NCI-H524 treated with DMSO at 0.1 percent for 48 hours (cell line): ENCODE results near the gene NCOA7.

Source experiments
- DNase-seq: peaks from one replicate; lab custom pipeline; 2025; lab: John Stamatoyannopoulos, UW

NCOA7 gene

DNA sequence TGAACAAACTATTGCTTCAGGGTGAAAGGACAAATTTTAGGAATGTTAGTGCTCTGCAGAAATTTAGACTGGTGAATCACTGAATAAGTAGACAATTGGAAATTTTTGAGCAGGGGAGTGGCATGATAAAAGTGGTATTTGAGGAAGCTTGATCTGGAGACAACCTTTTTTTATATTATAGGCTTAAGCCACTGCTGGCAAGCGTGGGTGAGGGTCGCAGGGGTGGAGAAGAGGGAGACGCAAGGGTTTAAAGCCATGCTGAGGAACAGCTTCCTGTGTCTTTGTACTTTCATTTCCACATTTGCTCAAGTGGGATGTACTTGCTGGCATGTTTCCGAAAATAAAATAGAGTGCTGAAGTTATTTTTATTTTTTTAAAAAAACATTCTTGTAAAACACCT lies 23.7 kb downstream of the NCOA7 start:
- DNase-seq = no peak

DNA sequence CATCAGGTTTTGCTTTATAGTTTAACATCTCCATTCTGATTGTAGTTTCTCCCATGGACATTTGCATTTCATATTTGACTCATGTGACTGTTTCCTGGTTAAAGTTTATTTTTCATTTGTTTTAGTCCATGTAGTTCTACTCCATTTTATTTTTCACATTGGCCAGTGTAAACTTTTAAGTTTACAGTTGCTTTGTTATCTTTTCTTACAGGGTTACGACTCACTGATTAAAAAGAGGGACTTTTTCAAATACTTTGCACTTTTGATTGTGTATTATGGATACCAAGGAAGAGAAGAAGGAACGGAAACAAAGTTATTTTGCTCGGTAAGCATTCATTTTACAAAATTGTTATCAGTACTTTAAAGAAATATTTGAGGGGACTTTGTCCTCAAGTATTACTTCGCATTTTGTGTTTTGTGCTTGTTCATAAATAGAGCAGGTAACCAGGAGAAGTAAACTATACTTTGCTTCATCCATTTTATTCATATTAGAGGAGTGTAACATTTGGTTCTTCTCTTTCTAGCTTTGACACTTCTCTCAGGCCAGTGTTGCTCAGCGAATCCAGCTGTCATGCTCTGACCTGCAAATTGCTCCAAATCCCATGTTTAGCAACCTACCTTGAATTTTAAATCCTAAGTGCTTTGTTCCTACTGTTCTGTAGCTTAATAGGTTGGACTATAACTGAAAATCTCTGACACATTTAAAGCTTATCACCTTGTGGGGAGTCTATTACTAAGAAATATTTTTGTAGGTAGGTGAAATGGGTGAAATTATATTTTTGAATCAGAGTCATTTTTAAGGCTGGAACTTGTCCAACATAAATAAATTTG lies 24.5 kb downstream of the NCOA7 start:
- DNase-seq = no peak

DNA sequence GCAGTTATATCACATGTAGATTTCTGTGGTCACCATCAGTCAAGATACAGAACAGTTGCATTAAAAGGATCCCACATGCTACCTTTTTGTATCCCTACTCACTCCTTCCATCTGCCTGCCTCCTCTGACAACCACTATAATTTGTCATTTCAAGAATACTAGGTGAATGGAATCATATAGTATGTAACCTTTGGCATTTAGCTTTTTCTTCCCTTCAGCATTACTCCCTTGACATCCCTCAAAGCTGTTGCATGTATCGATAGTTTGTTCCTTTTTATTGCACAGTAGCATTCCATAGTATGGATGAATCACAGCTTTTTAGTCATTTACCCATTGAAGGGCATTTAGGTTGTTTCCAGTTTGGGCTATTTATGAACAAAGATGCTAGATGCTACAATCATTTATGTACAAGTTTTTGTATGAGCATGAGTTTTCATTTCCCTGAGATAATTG lies 26.1 kb downstream of the NCOA7 start:
- DNase-seq = no peak

DNA sequence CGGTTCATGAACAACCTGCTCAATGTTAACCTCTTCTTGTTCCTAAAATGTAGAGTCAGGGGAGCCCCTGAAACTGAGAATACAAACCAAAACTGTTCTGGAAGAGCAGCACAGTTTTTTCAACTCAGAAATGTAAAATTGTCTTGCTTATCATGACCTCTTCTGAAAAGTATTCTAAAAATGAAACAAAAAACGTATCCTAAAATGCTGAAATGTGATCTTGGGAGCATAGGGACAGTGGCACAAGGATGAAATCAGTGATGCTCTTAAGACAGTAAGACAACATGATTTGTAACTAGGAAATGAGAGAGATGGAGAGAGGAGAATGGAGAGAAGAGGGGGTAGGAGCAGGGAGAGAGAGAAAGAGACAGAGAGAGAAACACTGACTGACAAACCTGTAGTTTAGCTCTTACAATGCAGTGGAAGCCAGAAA lies 27.5 kb downstream of the NCOA7 start:
- no peak for DNase-seq

DNA sequence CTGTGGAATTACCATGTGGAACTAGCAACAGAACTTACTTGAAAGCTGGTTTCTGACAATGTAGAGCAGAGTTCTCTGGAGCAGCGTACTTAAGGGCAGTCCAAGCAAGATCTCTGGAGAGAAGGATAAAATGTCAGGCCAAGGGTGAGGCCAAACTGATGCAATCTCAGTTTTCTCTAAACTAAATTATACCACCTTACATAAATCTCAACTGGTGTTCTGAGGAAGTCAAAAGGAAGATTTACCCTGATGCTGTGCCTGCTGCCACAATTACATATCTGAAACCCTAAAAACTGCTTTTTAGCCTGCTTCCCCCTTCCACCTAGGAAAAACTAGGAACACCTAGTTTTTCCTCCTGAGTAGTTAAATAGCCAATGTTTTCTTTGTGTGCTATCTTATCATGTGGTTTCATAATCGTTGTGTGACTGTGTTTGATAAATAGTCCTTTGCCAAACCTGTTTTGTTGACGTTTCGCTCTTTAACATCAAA lies 28.1 kb downstream of the NCOA7 start:
- DNase-seq = no peak

DNA sequence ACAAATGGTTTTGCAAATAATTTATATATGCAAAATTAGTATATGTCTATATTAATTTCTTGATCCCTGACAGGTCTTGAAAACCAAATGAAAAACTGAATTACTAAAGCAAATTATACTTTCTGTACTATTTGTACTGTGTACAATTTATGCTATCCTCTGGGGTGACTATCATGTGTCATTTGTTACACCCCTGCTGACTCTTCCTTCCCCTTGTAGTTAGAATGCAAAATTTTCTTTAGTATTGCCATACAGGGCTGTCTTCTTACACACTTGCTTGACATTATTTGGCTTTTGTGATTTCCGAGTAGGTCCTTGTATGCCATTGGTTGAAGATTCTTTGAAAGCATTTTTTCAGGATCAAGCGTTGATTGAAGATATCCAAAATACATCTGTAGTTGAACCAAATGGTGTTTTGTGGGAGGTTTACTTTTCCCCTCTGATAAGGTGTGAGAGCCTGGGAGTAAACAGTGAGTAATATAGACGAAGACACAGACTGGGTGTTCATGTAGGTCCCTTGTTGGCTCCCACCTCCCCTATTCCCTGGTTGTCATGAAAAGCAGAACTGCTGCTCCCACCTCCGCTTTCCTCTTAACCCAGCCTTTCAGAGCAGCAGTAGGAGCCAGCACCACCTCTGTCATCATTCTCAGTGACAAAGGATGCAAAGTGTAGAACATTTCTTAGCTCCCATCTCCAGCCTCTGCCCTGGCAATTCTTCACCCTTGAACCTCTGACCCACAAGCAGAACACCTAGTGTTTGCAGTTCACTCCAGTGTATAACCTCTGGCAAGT lies 29.0 kb downstream of the NCOA7 start:
- DNase-seq = no peak

DNA sequence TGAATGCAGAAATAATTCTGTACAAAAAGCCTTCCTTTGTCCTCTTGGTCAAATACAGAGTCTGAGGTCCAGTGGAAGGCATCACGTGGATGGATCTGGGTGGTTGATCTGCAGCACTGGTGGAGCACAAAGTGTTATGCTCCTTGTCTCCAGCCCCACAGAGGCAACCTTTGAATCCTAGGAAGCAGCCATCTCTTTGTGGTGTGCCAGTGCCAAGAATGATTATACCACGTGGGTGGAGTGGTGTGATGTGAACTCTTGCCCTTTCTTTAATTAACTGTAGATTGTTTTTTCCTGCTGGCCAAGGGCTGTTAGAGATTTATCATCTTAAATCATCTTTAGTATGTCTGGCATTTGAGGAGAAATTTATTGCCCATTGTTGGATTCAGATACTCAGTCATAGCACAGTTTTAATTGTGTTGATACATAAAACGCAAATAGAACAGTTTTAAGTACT lies 31.1 kb downstream of the NCOA7 start:
- no peak for DNase-seq

DNA sequence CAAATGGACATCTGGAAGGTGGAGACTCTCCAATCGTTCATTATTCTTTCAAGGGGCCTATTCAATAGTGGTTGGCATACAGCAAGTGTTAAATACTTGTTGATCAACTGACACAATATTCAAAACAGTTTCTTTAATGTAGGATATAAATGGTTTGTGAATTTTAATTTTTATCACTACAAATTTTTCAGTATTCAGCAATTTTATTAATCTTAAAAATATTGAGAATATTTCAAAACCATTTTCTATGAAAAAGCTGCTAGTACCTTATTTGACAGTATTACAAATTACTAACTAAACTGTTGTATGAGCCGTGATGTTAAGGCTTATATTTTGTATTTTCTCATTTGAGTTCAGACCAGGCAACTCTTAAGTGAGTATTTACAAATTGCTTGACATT lies 32.4 kb downstream of the NCOA7 start:
- DNase-seq = no peak

DNA sequence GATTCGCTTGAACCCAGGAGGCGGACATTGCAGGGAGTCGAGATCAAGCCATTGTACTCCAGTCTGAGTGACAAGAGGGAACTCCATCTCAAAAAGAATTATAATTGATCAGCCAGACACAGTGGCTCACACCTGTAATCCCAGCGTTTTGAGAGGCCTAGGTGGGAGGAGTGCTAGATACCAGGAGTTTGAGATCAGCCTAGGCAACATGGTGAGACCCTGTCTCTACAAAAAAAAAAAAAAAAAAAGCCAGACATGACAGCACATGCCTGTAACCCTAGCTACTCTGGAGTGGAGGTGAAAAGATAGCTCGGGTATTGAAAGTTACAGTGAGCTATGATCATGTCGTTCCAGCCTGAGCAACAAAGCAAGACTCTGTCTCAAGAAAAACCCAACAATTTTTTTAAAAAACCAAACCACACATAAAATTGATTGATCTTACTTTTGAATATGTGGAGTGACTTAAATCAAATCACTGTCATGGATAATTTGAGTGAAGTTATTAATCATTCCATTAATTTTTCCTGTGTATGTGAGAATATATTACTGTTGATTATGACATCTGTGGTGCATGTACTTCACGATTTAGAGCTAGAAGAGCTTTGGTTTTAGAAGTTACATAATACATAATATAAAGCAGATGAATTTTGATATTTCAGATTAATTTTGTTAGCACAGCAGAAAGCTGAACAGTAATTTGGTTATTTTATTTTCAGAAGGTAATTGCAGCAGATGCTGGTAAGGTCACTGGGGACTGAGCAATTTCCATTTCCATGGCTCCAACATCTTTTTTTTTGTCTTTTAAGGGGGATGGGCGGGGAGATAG lies 34.4 kb downstream of the NCOA7 start:
- no peak for DNase-seq

DNA sequence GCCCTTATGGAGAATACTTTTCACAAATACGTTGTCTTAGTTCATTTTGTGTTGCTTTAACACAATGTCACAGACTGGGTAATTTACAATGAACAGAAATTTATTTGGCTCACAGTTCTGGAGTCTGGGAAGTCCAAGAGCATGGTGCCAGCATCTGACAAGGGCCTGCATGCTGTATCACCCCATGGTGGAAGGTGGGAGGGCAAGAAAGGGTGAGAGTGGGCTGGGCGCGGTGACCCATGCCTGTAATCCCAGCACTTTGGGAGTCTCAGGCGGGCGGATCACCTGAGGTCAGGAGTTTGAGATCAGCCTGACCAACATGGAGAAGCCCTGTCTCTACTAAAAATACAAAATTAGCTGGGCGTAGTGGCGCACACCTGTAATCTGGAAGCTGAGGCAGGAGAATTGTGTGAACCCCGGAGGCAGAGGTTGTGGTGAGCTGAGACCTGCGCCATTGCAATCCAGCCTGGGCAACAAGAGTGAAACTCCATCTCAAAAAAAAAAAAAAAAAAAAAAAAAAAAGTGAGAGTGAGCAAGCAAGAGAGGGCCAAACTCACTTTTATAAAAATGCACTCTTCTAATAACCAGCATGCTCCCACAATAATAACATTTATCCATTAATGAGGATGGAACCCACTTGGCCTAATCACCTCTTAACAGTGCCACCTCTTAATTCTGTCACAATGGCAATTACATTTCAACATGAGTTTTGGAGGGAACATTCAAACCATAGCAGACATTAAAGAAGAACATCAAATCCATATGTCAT lies 36.1 kb downstream of the NCOA7 start:
- DNase-seq = no peak

DNA sequence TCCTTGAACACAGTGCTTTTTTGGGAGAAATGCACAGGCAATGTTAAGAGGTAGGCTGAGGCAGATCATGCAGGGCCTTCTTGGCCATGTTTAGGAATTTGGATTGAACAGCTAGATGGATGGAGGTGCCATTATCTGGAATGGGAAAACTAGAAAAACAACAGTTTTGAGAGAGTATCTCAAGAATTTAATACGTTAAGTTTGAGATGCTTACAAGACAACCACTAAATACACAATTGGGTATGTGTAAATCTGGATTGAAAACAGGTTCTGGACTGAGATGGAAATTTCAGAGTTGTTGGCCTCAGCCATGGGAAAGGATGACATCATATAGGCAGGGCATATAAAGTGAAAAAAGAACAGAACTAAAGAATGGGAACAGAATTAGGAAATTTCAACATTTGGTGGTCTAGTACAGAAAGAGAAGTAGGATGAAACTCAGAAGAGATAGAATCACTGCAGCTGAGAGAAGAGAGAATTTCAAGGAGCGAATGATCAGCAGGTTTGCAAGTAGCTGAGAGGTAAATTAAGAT lies 37.1 kb downstream of the NCOA7 start:
- no peak for DNase-seq

DNA sequence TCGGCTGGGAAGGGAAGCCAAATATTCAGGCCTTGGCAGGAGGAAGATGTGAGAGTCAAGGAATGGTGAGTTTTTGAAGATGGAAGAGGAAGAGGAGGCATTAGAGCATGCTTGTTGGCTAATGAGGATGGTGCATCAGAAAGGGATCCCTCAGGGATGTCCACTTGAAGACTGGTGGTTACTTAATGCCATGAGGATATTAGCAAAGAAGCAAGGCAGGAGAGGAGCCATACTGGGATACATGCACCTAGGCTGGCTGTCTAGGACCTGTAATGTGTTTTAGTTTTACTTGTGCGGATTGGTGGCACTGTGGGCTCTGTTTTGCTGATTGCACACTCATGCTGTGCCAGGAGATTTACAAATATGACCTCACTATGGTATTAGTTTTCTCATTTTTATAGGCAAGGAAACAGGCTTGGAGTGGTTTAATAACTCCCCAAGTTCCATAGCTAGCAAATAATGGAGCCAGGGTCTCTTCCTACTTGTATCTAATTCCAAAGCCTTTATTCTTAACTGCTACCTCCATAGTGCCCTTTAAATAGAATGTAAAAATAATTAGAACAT lies 37.8 kb downstream of the NCOA7 start:
- no peak for DNase-seq

DNA sequence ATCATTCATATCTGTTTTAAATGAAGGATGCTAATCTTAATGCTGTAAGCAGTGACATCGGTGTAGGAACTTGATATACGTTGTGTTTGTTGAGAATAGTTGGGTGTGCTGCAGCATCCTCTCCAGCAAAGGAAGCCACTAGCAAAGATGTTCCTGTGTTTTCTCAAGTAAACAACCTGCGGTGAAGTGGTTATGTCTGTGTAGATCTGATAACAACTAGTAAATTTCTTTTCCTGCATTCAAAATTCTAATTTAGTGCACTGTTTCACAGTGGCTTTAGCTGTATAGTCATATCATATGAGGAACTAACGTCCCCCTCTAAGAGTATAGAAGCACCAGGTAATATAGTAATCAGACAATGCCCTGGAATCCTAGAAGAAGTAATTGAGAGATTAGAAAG lies 38.7 kb downstream of the NCOA7 start:
- DNase-seq = no peak

DNA sequence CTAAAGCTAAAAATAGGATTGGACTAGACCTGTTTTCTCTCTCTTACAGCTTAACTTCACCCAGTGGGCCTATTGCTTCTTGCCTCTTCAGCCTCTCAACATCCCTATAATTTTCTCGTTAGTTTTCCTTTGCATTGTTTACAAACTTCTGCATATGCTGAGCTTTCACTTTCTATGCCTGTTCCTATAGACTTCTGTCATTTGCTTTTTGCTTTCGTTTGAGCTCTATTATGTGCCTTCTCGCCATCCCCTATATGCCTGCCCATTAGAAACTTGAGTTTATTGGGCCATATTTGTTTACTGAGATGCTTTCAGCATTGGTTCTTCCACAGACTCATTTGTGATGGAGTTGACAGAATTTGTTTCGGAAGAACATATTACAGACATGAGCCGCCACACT lies 40.9 kb downstream of the NCOA7 start:
- DNase-seq = no peak

DNA sequence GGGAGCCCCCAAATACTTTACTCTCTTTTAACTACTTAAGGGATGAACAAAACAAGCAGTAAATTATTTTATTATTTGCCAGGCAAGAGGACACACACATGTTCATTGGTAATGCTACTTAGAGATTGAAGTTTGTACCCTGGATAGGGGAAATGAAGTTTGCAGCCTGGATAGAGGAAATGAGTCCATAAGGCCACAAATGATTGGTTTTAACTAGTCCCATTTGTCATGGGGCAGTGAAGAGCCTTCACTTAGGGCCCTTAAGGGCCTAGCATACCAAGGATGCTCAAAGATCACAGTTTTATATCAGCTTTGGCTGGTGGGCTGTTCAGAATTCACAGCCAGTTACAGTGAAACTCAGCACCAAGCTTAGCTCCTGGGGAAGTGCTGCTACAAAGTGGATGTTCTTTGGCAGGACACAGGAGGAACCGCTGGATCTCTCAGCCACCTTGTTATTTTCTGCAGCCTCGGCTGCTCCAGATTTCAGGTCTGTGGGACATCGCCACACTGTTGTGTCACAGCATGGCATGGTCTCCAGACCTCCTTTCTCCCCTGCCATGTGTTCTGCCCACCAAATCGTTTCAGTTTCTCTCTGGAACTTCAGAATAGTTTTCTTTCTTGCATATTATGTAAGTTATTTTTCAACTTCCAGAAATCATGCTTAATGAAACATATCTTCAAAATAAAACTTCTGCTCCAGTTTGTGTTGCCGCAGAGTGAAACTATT lies 41.8 kb downstream of the NCOA7 start:
- no peak for DNase-seq

DNA sequence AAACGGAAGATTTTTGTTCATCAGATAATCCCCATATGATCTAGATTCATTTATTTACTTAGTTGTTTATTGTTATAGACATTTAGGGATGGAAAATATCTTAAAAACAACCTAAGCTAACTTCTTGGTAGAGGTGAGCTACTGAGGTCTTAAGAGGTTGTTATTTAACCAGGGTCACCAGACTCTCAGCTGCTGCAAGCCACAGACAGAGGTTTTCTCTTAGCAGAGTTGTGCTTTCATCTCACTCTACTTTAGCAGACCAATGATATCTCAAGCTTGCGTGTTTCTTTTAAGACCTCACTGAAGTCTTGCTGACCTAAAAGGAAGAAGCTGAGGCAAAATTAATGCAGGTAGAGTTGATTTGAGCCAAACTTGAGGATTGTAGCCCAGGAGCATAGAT lies 43.6 kb downstream of the NCOA7 start:
- DNase-seq = no peak

DNA sequence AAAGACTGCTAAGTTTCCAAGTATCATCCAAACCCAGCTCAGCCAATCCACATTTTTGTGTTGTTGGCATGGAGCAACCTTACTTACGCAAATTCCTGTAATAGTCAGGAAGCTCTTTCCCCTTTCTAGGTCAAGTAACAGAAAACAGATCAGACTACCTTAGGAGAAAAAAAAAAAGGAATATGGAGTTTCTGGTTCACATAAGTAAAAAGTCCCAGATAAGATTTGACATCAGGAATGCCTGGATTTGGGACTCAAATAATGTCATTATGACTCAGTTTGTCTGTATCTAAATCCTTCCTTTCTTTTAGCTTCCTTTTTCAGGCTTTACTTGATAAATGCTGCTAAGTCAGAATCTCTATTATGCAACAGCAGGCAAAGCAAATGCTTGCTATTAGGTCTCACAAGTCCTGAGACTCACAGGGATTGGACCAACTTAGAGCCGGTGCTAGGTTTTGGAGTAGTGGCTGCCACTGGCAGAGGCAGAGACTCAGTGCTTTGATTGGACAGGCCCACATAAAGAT lies 44.5 kb downstream of the NCOA7 start:
- no peak for DNase-seq

DNA sequence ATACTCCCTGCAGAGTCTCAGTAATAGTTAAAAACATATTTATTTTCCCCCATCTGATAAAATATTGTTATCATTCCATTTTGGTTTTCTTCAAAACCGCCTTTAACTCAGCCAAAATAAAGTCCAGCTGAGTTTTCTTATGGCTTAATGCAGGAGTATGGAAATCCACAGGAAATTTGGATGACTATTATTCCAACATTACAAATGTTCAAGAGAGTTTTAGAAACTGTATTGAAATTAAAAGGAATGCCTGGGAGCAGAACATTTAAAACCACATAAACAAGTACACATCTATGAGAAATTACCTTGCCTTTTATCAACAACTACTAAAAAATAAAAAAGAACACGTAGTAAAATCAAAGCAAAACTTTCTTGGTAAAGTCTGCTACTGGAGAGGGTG lies 45.7 kb downstream of the NCOA7 start:
- no peak for DNase-seq

DNA sequence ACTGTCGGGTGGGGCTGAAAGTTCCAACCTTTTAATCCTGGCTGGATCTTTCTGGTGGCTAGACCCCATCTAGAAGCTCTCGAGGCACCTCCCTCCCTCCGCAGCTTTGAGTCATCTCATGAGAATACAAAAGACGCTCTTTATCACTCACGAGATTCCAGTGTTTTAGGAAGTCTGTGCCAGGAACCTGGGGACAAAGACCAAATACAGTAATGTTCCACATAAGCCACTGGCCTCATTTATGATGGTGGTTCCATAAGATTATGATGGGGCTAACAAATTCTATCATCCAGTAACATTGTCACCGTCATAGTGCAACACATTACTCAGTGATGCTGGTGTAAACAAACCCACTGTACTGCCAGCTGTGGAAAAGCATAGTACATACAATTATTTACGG lies 48.7 kb downstream of the NCOA7 start:
- DNase-seq = no peak

DNA sequence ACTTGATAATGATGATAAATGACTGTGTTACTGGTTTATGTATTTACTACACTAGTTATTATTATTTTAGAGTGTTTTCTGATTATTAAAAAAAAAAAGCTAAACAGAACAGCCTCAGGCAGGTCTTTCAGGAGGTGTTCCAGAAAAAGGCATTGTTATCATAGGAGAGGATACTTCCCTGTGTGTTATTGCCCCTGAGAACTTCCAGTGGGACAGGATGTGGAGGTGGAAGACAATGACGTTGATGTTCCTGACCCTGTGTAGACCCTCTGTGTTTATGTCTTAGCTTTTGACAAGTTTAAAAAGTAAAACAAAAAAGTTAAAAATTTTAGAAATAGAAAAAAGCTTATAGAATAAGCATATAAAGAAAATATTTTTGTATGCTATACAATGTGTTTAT lies 49.1 kb downstream of the NCOA7 start:
- DNase-seq = no peak
